AG10803 (cell line): ENCODE measurements around the gene NCDN.

Experiments used
- DNase-seq: peaks from one replicate; pipeline ENCODE4 v3.0.0; 2010; ENCODE audit warnings: low read depth
- H3K4me3 ChIP-seq: 2 replicates; pipeline ENCODE4 v1.5.1; 2011; ENCODE audit warnings: mild to moderate bottlenecking, low read length, control low read depth
- TF ChIP-seq, protein P1 (sequence below): conservative IDR thresholded peaks from 2 replicates; pipeline ENCODE4 v1.5.1; 2011; ENCODE audit warnings: mild to moderate bottlenecking, low read length, control low read depth, inconsistent platforms

The NCDN gene

DNA sequence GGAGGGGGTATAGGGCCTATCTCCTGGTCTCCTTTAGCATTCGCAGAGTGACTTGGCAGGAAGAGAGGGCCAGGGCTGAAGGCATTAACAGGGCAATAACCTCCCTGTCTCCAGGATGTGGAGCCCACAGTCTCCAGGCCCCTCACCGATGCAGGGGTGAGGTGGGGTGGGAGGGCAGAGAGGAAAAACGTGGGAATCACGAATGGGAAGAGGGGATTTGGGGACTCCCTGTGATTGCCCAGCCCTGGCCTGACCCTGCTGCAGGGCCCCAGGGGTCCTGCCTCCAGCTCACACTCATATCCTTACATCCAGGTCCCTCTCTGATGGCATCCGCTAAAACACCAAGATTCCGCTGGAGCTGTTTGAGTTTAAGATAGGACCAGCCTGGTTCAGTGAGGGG lies 30.1 kb downstream of the NCDN start:
- H3K4me3 ChIP-seq, result no peak overlapping the region
- TF ChIP-seq, protein P1, sequence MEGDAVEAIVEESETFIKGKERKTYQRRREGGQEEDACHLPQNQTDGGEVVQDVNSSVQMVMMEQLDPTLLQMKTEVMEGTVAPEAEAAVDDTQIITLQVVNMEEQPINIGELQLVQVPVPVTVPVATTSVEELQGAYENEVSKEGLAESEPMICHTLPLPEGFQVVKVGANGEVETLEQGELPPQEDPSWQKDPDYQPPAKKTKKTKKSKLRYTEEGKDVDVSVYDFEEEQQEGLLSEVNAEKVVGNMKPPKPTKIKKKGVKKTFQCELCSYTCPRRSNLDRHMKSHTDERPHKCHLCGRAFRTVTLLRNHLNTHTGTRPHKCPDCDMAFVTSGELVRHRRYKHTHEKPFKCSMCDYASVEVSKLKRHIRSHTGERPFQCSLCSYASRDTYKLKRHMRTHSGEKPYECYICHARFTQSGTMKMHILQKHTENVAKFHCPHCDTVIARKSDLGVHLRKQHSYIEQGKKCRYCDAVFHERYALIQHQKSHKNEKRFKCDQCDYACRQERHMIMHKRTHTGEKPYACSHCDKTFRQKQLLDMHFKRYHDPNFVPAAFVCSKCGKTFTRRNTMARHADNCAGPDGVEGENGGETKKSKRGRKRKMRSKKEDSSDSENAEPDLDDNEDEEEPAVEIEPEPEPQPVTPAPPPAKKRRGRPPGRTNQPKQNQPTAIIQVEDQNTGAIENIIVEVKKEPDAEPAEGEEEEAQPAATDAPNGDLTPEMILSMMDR, result no peak
- no peak for DNase-seq

DNA sequence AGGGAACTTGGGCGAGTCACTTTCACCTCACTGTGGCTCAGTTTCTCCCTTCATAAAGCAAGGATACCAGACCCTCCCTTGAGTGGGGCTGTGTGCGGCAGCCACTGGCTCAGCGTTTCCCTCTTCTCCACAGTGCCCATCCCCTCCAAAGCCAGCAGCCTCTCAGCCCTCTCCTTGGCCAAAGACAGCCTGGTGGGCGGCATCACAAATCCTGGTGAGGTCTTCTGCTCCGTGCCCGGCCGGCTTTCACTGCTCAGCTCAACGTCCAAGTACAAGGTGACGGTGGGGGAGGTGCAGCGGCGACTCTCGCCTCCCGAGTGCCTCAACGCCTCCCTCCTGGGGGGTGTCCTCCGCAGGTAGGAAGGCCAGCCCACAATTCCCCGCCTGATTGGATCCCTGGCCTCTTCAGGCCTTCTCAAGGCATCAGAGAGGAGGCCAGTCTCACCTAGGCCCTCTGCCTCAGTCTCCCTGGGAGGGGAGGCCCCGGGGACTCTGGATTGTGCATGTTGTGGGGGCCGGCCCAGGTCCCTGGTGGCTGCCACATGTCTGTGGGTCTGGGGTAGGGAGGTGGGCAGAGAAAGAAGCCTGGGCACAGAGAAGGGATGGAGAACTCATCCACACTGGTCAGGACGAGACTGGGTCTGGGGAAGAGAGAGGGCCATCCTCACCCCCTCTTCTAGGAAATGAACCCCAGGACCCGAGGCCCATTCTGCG lies 30.8 kb downstream of the NCDN start:
- DNase-seq, result no peak
- TF ChIP-seq, protein P1, result no peak
- no peak overlapping the region for H3K4me3 ChIP-seq

DNA sequence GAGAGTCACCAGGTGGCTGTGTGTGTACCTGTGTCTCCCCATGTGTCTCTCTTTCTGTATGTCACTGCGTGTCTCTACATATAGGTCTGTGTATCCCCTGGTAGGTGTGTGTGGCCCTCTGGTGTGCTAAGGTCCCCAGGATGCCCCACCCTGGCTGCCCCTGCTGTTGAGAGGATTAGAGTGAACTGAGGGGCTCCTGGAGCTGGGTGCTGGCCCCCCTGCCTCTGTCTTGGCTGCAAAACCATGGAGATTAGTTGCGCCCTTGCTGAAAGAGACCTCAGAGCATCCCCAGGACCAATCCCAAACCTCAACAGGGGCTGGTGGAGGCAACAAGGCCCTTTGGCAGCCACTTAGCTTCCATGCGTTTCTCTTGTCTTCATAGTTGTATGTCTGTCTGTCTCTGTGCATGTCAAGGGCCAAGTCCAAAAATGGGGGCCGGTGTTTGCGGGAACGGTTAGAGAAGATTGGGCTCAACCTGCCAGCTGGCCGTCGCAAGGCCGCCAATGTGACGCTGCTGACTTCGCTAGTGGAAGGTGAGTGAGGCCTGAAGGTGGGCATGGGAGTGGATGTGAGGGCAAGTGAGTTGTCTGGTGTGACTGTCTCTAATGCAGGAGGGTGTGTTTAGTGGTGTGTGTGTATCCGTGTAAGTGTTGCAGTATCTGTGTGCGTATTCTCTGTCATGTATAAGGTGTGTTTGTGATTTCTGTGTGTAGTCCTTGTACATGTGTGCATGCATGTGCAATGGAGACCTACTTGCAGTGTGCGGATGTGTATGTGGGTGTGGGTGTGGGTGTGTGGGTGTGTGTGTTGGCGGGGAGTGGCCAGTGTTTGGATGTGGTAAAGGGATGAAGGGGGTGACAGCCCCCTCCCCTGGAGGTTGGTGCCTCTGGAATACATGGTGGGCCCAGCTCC lies 32.2 kb downstream of the NCDN start:
- DNase-seq, result no peak
- H3K4me3 ChIP-seq, result no peak overlapping the region
- TF ChIP-seq, protein P1, result no peak

DNA sequence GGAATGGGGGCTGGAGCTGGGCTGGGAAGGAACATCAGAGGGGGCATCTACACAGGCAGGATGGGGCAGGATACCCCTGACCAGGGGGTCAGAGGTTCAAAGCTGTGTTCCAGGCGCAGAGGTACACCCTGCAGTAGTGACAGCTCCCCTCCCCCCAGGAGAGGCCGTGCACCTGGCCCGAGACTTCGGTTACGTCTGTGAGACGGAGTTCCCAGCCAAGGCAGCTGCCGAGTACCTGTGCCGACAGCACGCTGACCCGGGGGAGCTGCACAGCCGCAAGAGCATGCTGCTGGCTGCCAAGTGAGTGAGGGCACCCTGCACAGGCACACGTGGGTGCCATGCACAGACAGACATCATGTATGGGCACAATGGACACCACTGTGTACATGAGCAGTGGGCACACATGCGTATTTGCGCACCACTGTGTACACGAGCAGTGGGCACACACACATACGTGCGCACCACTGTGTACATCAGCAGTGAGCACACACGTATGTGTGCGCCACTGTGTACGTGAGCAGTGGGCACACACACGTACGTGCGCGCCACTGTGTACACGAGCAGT lies 33.0 kb downstream of the NCDN start:
- H3K4me3 ChIP-seq, result no peak overlapping the region
- DNase-seq, result no peak
- TF ChIP-seq, protein P1, result no peak

- TF ChIP-seq, protein P1, result no peak
- no peak overlapping the region for H3K4me3 ChIP-seq
- DNase-seq, result no peak
Observed at GRCh38 chr1:35591211-35591610, 33.6 kb downstream of the NCDN start.

DNA sequence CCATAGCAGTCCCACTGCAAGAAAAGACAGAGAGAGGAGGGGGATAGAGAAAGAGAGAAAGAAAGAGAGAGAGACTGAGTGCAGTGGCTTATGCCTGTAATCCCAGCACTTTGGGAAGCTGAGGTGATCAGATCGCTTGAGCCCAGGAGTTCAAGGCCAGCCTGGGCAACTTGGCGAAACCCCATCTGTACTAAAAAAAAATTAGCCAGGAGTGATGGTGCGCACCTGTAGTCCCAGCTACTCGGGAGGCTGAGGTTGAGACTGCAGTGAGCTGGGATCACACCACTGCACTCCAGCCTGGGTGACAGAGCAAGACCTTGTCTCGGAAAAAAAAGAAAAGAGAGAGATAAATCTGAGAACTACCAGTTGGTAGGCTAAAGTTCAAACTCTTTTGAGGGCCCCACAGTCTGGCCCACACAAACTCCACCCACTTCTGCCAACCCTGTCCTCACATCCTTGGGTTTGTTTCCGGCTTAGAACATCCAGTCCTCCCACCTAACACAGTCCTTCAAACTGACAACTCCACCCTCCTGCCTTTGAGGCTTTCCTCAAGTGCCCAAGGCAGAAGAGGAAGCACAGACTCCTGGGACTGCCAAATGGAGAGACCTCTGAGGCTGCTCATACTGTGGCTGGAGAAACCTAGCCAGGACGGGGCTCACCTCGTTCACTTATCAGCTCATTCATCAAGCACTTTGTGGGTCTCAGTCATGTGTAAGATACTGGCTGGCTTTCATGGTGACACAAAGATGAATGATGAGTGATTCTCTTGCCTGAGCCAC lies 35.6 kb downstream of the NCDN start:
- H3K4me3 ChIP-seq, result no peak overlapping the region
- no peak for DNase-seq
- TF ChIP-seq, protein P1, result no peak
